ENCODE data around the gene CA12.

The CA12 gene

DNA sequence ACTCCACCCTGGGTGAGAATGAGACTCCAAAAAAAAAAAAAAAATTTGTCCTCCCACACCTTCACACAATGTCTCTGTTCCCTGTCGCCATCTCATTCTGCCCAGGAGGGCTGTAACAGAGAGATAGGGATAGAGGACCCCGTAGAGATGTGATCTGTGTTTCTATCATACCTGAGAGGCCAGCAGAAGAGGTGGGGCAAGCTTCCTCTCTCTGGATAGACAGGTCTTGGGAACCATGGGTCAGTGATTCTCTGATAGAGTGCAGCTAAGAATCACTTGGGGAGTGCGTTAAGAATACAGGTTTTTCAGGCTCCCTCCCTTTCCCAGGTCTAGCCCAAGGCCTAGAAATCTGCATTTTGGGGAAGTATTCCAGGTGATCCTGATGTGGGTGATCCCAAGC is 8.3 kb downstream of the CA12 start:
- Mint-ChIP-seq H3K27me3 (peaks cover 2% of the 10 kb centered on the region), H3K27ac (no peak overlapping the region), H3K9me3 (ENCODE audit: low read depth) (no peaks in the 10 kb centered on the region), H3K4me1 (ENCODE audit: low read depth) (peaks cover 4% of the 10 kb centered on the region), H3K36me3 (no peaks in the 10 kb centered on the region), H3K4me3 (no peak overlapping the region)

DNA sequence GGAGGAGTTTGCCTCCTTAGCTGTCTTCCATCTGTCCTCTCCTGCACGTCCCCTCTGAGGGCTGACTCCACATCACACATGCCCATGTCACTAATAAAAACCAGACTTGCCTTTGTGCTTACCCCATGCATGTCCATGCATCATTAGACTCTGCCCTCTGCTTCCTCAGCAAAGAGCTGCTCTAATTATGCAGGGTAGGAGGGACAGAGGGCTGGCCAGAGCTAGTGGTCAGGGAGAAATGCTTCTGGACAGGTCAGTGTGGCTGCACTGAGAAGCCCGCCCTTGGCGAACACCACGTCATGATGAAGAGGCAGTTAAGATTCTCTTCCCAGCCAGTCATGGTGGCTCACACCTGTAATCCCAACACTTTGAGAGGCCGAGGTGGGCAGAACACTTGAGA is 8.9 kb downstream of the CA12 start:
- no peak overlapping the region for H3K27ac Mint-ChIP-seq
- no peaks in the 10 kb centered on the region for H3K9me3 Mint-ChIP-seq (ENCODE audit: low read depth)
- no peak overlapping the region for H3K4me3 Mint-ChIP-seq
- H3K4me1 Mint-ChIP-seq (ENCODE audit: low read depth): peaks cover 4% of the 10 kb centered on the region
- H3K27me3 Mint-ChIP-seq: peaks cover 2% of the 10 kb centered on the region
- H3K36me3 Mint-ChIP-seq: no peaks in the 10 kb centered on the region

DNA sequence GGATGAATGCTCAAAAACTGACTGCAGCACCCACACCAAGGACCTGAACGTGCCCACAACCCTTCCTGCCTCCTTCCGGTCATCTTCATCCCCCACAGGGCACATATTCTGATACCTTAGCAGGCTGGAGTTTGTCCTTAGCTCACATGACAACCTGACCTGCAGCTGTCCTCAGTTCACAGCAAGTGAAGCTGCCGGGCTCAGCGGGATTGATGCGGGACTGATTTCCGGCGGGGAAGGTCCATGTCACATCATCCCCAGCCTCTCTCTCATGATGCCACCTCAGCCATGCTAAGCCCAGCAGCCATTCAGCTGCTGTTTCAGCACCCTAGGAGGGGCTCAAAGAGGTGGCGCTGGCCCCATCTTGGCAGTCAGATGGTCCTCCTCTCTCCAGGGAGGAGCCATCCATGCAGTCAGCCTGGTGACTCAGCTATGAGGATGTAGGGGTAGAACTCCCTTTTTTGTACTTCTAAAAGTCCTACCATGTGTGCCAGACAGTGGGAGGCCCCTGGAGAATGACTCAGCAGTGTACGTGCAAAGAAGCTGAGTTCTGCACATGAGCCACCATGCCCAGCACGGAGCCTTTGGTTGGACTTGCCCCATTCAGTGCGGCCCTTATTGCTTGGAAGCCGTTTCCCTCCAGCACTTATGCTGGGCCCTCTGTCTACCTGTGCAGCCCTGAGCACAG is 9.5 kb downstream of the CA12 start:
- no peak overlapping the region for H3K4me3 Mint-ChIP-seq
- H3K36me3 Mint-ChIP-seq: no peaks in the 10 kb centered on the region
- no peak overlapping the region for H3K27ac Mint-ChIP-seq
- H3K27me3 Mint-ChIP-seq: no peaks in the 10 kb centered on the region
- no peaks in the 10 kb centered on the region for H3K9me3 Mint-ChIP-seq (ENCODE audit: low read depth)
- H3K4me1 Mint-ChIP-seq (ENCODE audit: low read depth): peaks cover 4% of the 10 kb centered on the region

DNA sequence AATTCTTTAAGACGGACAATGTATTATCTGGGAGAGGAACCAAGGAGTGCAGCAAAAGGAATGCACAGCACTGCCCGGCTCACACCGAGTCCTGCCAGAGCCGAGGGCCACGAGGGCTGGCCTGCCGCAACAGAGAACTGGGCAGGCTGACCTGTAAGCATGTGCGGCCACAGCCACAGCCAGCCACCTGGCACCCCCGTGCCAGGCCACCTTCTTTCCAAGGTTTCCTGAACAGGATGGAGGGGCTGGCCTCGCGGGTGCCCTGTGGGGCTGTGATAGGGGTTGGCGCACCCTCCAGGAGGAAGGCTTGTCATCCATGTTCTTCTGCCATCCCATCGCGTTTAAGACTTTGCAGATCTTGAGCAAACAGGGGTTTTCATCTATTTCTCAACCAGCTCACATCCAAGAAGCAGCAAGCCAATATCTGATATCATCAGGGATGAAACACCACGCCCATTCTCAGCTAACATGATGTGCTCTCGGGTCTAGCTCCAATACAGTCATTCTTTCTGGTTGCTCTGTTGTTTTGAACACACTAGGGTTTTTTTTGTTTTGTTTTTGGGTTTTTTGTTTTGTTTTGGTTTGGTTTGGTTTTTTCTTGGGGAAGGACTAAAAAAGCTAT is 10.2 kb downstream of the CA12 start:
- H3K9me3 Mint-ChIP-seq (ENCODE audit: low read depth): no peaks in the 10 kb centered on the region
- no peaks in the 10 kb centered on the region for H3K27me3 Mint-ChIP-seq
- peaks cover 4% of the 10 kb centered on the region for H3K4me1 Mint-ChIP-seq (ENCODE audit: low read depth)
- no peak overlapping the region for H3K27ac Mint-ChIP-seq
- no peak overlapping the region for H3K4me3 Mint-ChIP-seq
- H3K36me3 Mint-ChIP-seq: no peaks in the 10 kb centered on the region

DNA sequence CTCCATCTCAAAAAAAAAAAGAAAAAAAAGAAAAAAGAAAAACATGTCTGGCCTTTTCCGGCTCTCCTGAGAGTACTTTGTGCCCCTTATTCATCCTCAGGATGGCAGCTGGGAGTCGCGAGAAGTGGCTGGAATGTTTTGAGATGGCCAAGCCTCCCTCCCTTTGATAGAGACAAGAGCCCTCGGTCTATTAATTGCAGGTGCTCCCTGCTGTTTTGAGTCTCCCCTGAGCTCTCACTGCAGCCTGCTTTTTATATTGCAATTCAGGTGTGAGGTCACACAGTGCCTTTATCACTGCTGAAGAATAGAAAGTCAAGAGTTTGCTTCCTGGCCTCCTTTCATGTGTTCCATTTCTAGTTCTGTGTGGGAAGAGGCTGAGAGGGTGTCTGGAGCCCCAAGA is 10.9 kb downstream of the CA12 start:
- Mint-ChIP-seq H3K27me3 (no peaks in the 10 kb centered on the region), H3K9me3 (ENCODE audit: low read depth) (no peaks in the 10 kb centered on the region), H3K36me3 (no peaks in the 10 kb centered on the region), H3K4me3 (no peak overlapping the region), H3K27ac (no peak overlapping the region), H3K4me1 (ENCODE audit: low read depth) (peaks cover 4% of the 10 kb centered on the region)

DNA sequence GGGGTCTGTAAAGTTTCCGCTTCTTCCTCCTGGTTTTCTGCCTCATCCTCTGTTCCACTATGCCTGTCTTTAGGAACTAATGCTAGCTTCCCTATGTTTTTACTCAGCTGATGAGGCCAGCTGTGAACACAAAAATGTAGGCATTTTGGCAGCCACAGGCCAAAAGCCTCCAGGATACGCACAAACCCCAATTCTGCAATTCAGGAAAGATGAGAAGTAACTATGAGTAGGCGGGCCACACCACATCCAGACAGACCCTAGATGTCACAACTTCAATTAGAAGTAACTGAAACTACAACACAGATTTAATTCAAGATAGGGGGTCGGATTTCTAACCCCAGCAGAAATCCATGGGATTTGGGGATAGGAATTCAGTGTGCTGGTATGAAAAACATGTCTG is 11.9 kb downstream of the CA12 start:
- H3K27ac Mint-ChIP-seq: no peak overlapping the region
- H3K36me3 Mint-ChIP-seq: no peaks in the 10 kb centered on the region
- H3K4me1 Mint-ChIP-seq (ENCODE audit: low read depth): no peaks in the 10 kb centered on the region
- H3K4me3 Mint-ChIP-seq: no peak overlapping the region
- no peaks in the 10 kb centered on the region for H3K9me3 Mint-ChIP-seq (ENCODE audit: low read depth)
- no peaks in the 10 kb centered on the region for H3K27me3 Mint-ChIP-seq

DNA sequence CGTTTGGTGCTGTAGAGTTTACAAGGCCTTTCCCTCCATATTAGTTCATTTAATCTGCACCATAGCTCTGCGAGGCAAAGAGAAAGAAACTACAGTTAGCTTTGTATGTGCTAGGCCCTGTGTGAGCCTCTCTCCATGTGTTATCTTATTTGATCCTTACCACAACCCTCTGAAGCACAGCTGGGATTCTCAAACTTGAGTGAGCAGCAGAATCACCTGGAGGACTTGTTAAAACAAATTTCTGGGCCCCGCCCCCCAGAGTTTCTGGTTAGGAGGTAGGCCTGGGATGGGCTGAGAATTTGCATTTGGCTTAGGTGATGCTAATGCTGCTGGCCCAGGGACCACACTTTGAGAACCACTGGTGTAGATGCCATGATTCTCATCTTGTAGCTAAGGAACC is 12.3 kb downstream of the CA12 start:
- no peak overlapping the region for H3K4me3 Mint-ChIP-seq
- H3K36me3 Mint-ChIP-seq: no peaks in the 10 kb centered on the region
- no peaks in the 10 kb centered on the region for H3K9me3 Mint-ChIP-seq (ENCODE audit: low read depth)
- H3K4me1 Mint-ChIP-seq (ENCODE audit: low read depth): no peaks in the 10 kb centered on the region
- H3K27ac Mint-ChIP-seq: no peak overlapping the region
- no peaks in the 10 kb centered on the region for H3K27me3 Mint-ChIP-seq

DNA sequence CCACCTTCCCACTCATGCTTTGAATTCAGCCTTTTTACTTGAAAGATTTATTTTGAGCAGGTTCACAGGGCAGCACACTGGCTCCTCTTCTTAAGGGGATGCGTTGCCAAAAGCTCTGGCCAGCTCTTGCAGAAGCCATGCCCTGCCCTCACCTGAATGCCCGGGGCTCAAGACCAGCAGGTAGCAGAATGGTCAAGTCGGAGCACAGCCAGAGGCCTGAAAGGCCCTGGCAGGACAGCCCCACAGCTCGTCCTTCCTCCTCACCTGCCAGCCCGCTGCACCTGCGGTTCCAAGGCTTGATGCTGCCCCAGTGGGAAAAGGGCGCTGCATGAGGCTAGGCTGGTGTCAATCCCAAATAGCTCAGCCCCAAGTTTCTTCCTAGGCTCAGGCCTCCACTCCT is 13.1 kb downstream of the CA12 start:
- Mint-ChIP-seq H3K36me3 (no peaks in the 10 kb centered on the region), H3K4me1 (ENCODE audit: low read depth) (no peaks in the 10 kb centered on the region), H3K27ac (no peak overlapping the region), H3K27me3 (no peaks in the 10 kb centered on the region), H3K9me3 (ENCODE audit: low read depth) (no peaks in the 10 kb centered on the region), H3K4me3 (no peak overlapping the region)

DNA sequence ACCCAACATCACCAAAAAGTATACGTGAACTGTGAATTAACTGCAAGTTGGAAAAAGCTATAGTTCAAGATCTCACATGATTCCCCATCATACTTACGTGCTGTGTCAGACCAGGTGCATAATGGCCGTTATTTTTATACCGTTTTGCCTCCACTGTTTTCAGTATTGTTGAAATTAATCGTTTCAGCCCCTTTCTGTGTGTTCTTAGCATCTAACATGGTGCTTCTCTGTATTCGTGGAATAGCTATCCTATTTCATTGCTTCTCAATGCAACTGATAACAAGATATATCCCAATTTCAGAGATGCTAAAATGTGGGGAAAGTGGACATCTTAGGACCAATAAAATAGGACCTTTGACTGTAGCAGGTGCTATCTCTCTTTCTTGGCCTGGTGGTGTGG is 13.7 kb downstream of the CA12 start:
- no peaks in the 10 kb centered on the region for H3K9me3 Mint-ChIP-seq (ENCODE audit: low read depth)
- no peak overlapping the region for H3K4me3 Mint-ChIP-seq
- H3K27ac Mint-ChIP-seq: no peak overlapping the region
- no peaks in the 10 kb centered on the region for H3K4me1 Mint-ChIP-seq (ENCODE audit: low read depth)
- H3K27me3 Mint-ChIP-seq: no peaks in the 10 kb centered on the region
- H3K36me3 Mint-ChIP-seq: no peaks in the 10 kb centered on the region

DNA sequence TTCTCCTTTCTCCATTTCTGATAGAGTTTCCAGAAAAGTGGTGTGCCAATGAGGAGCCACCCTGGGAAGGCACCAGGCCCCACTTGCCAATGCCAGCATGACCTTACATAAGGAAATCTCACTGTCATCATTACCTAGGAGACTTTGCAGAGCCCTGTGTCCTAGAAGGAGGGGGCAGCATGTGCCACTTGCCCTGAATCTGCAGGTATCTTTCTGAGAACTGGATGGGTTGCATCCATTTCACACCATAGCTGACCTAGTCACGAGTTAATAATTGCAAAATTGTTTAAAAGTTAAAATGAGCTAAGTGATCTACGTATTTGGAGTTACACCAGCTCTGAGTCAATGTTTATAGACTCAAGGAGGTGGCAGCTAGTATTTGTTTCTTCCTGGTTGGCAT is 14.3 kb downstream of the CA12 start:
- H3K4me3 Mint-ChIP-seq: no peak overlapping the region
- H3K27me3 Mint-ChIP-seq: no peaks in the 10 kb centered on the region
- H3K36me3 Mint-ChIP-seq: no peaks in the 10 kb centered on the region
- H3K9me3 Mint-ChIP-seq (ENCODE audit: low read depth): no peaks in the 10 kb centered on the region
- H3K27ac Mint-ChIP-seq: no peak overlapping the region
- no peaks in the 10 kb centered on the region for H3K4me1 Mint-ChIP-seq (ENCODE audit: low read depth)

DNA sequence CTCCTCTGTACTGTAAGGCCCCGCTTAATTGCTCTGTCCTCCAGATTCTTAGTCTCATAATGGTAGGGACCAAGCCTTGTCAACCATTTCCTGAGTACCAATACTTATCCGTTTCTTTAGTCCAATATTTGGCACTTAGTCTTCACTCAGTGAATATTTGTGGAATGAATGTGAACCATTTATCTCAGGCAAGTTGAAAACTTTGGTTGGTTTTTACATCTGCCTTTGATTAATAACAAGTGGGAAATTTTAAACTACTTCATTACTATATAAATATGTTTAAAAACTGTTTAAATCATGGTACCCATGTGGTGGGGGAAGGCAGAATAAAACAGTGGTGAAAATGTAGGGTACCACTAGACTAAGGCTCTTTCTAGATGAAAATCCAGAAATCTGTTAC is 15.2 kb downstream of the CA12 start:
- H3K27me3 Mint-ChIP-seq: no peaks in the 10 kb centered on the region
- H3K4me3 Mint-ChIP-seq: no peak overlapping the region
- H3K36me3 Mint-ChIP-seq: no peaks in the 10 kb centered on the region
- no peaks in the 10 kb centered on the region for H3K4me1 Mint-ChIP-seq (ENCODE audit: low read depth)
- no peak overlapping the region for H3K27ac Mint-ChIP-seq
- no peaks in the 10 kb centered on the region for H3K9me3 Mint-ChIP-seq (ENCODE audit: low read depth)

DNA sequence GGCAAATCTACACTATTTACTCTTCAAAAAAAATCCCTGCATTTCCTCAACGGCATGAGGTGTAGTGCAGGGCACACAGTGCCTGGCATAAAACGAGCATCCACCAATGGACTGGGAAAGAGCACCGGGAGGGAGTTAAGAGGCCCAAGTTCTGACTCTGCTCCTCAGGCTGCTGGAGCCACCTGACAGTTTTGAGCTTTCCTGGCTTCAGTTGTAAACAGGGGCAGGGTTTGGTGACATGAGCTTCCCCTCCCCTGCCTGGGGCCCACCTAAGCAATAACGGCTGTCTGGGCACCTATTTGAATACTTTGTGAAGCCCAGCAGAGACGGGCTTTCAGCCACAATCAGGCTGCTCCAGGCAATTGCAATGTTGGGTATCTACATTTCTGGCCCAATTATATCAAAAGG is 16.4 kb downstream of the CA12 start:
- H3K4me1 Mint-ChIP-seq (ENCODE audit: low read depth): no peaks in the 10 kb centered on the region
- H3K36me3 Mint-ChIP-seq: no peaks in the 10 kb centered on the region
- no peaks in the 10 kb centered on the region for H3K9me3 Mint-ChIP-seq (ENCODE audit: low read depth)
- no peak overlapping the region for H3K4me3 Mint-ChIP-seq
- no peaks in the 10 kb centered on the region for H3K27me3 Mint-ChIP-seq
- no peak overlapping the region for H3K27ac Mint-ChIP-seq

DNA sequence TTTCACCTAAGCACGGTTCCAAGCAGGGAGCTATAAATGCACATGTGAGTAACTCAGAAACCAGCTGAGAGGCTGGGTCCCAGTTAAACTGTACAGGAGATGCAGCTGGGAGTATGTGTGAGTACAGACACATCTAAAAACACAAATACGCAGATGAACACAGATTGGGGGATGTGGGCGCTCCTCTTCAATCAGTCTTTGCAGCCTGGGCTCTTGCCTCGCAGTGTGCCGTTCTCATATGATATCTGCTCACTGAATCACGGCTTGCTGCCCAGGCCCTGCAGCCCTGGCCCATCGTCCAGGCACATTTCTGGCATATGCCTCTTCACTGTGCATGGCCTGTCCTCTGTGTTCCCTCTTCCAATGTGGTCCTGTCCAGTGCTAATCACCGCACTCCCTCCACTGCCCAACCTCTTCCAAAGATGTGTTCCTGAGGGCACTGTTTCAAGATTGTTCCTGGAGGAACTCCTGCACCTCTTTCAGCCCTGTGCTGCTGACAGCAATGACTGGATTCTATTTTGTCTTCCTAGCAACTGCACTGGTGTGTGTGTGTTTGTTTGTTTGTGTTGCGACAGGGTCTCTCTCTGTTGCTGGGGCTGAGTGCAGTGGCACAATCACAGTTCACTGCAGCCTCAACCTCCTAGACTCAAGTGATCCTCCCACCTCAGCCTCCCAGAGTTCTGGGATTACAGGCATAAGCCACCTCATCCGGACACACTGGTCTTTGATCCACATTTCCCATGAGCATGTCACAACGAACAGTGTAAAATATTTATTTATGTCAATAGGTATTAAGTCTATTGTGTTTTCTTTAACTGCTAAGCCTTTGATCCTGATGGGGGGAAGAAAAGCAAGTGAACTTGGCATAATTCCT is 17.0 kb downstream of the CA12 start:
- Mint-ChIP-seq H3K4me3 (no peak overlapping the region), H3K27me3 (no peaks in the 10 kb centered on the region), H3K27ac (no peak overlapping the region), H3K4me1 (ENCODE audit: low read depth) (no peaks in the 10 kb centered on the region), H3K36me3 (no peaks in the 10 kb centered on the region), H3K9me3 (ENCODE audit: low read depth) (no peaks in the 10 kb centered on the region)

DNA sequence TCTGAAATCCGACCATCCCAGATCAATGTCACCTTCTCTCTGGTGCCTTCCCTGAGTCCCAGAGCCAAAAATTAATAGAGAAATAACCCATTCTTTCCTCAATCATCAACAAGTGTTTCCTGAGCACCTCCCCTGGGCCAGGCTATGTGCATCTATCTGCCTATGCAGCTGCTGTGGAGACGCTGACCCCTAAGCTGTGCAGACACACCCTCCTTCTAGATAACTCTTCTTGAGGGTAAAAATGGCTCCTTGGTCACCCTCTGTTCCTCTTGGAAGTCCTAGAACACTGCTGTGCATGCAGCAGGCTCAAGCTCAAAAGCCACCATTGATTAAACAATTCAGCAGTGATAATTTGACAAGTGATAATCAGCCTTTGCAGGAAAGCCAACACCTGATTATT is 18.4 kb downstream of the CA12 start:
- Mint-ChIP-seq H3K36me3 (no peaks in the 10 kb centered on the region), H3K4me3 (no peak overlapping the region), H3K27ac (no peak overlapping the region), H3K27me3 (peaks cover 4% of the 10 kb centered on the region), H3K4me1 (ENCODE audit: low read depth) (no peaks in the 10 kb centered on the region), H3K9me3 (ENCODE audit: low read depth) (no peaks in the 10 kb centered on the region)

DNA sequence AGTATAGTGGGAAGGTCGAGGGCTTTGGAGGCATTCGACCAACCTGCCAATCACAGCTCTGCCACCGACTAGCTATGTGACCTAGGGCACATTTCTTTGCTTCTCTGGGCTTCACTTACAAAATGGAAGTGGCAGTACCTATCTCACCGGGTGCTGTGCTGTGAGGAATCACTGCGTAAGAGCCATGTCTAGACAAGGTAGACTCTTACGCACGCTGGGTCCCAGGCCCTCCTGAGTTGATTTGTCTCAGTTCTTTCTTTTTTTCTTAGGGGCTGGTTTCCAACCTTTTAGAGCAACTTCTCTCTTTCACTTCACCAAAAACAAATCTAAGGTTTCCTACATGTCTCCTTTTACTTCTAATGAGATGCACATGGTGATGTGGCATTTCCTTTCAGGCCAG is 18.8 kb downstream of the CA12 start:
- no peaks in the 10 kb centered on the region for H3K4me1 Mint-ChIP-seq (ENCODE audit: low read depth)
- H3K27me3 Mint-ChIP-seq: peaks cover 4% of the 10 kb centered on the region
- H3K27ac Mint-ChIP-seq: no peak overlapping the region
- H3K9me3 Mint-ChIP-seq (ENCODE audit: low read depth): no peaks in the 10 kb centered on the region
- H3K4me3 Mint-ChIP-seq: no peak overlapping the region
- no peaks in the 10 kb centered on the region for H3K36me3 Mint-ChIP-seq

All from activated naive CD8-positive, alpha-beta T cell (primary cell).